Mesothelial cell of epicardium (in vitro differentiated cells): ENCODE data around the gene NCAPD2. TPM values are rescaled to one million over a fixed set of nuclear protein-coding genes. Genes with fewer than 3 reads are reported as not detected.

ENCODE experiments used
- DNase-seq, 2 experiments: peaks; one replicate each; pipeline ENCODE4 v3.0.0; 2021; ENCODE audit warnings: low spot score in 2 of 2; ENCODE audit not compliant: unreplicated experiment in 2 of 2
- H3K27ac Mint-ChIP-seq: 2 replicates; pipeline ENCODE4 v1.8.0; 2021; ENCODE audit warnings: mixed read lengths
- H3K27me3 Mint-ChIP-seq: 2 replicates; pipeline ENCODE4 v1.8.0; 2021; ENCODE audit warnings: low read depth, mixed read lengths
- H3K36me3 Mint-ChIP-seq: 2 replicates; pipeline ENCODE4 v1.8.0; 2021; ENCODE audit warnings: mixed read lengths
- H3K4me1 Mint-ChIP-seq: 2 replicates; pipeline ENCODE4 v1.8.0; 2021; ENCODE audit warnings: mixed read lengths
- H3K4me3 Mint-ChIP-seq: 2 replicates; pipeline ENCODE4 v1.8.0; 2021; ENCODE audit warnings: mild to moderate bottlenecking, moderate library complexity, mixed read lengths
- H3K9me3 Mint-ChIP-seq: 2 replicates; pipeline ENCODE4 v1.8.0; 2021; ENCODE audit warnings: mixed read lengths
- CTCF ChIP-seq: fragments of 200-600 bp; sonication (generic); IDR thresholded peaks from one replicate; pipeline ENCODE4 v1.5.0; 2021; ENCODE audit warnings: antibody characterized with exemption; ENCODE audit not compliant: unreplicated experiment
- total RNA-seq: library from RNA; stranded (reverse); gene quantifications from 3 replicates; pipeline ENCODE4 v1.2.1, GENCODE V29; 2021

The NCAPD2 gene
- total RNA-seq, 1 donor from 2014 or later = 56.3 TPM

GRCh38 chr12:6533653-6533922 is 39.7 kb downstream of the NCAPD2 start:
- Mint-ChIP-seq H3K4me1 (peaks cover 69% of the 10 kb centered on the region), H3K27me3 (no peaks in the 10 kb centered on the region), H3K36me3 (peaks cover 22% of the 10 kb centered on the region), H3K4me3 (peak overlapping the region; percentile 91), H3K27ac (peak overlapping the region; percentile 99), H3K9me3 (no peaks in the 10 kb centered on the region)
- TF ChIP-seq CTCF = no peak
- DNase-seq = no peak

GRCh38 chr12:6533923-6534694 is 40.2 kb downstream of the NCAPD2 start, which contains the start of gene GAPDH:
Gene GAPDH (plus strand): TSS chr12:6534517. CDS start chr12:6534833, 316 bp downstream.
- TF ChIP-seq CTCF = no peak
- peak; percentile 83 to 89 for DNase-seq
- Mint-ChIP-seq H3K9me3 (no peaks in the 10 kb centered on the region), H3K36me3 (peaks cover 24% of the 10 kb centered on the region), H3K27me3 (no peaks in the 10 kb centered on the region), H3K4me3 (peak within 1 kb of the TSS; percentile 91), H3K27ac (peak within 1 kb of the TSS; percentile 100), H3K4me1 (peaks cover 64% of the 10 kb centered on the region)

GRCh38 chr12:6534695-6534944 is 40.7 kb downstream of the NCAPD2 start:
- Mint-ChIP-seq H3K27ac (peak overlapping the region; percentile 89), H3K27me3 (no peaks in the 10 kb centered on the region), H3K9me3 (no peaks in the 10 kb centered on the region), H3K36me3 (peaks cover 24% of the 10 kb centered on the region), H3K4me1 (peaks cover 59% of the 10 kb centered on the region), H3K4me3 (peak overlapping the region; percentile 91)
- DNase-seq = no peak
- no peak for TF ChIP-seq CTCF

GRCh38 chr12:6534945-6535696 is 41.2 kb downstream of the NCAPD2 start:
- no peak for TF ChIP-seq CTCF
- Mint-ChIP-seq H3K27me3 (no peaks in the 10 kb centered on the region), H3K9me3 (no peaks in the 10 kb centered on the region), H3K4me1 (peaks cover 59% of the 10 kb centered on the region), H3K4me3 (peak overlapping the region; percentile 91), H3K27ac (peak overlapping the region; percentile 89), H3K36me3 (peaks cover 22% of the 10 kb centered on the region)
- peak in 1 of 2 experiments; percentile 73 for DNase-seq

GRCh38 chr12:6535697-6535946 is 41.7 kb downstream of the NCAPD2 start:
- no peak for DNase-seq
- TF ChIP-seq CTCF = no peak
- H3K4me1 Mint-ChIP-seq = peaks cover 59% of the 10 kb centered on the region
- H3K9me3 Mint-ChIP-seq = no peaks in the 10 kb centered on the region
- H3K27ac Mint-ChIP-seq = peak overlapping the region; percentile 89
- H3K4me3 Mint-ChIP-seq = peak overlapping the region; percentile 91
- peaks cover 17% of the 10 kb centered on the region for H3K36me3 Mint-ChIP-seq
- no peaks in the 10 kb centered on the region for H3K27me3 Mint-ChIP-seq
